Posterior vena cava (tissue), 2 donors: ENCODE data around the gene ENPP3. TPM values are rescaled to one million over a fixed set of nuclear protein-coding genes. Genes with fewer than 3 reads are reported as not detected.
"Not testable (repeated sequence)": the region's sequence is repeated elsewhere in the genome, so short reads cannot be mapped to it uniquely, and the experiment has no call there.

ENCODE experiments used
- DNase-seq: peaks from one replicate; pipeline ENCODE4 v3.0.0-alpha.2; 2020; ENCODE audit warnings: low spot score
- intact Hi-C, 2 donors: fragments of 100-400 bp; cut with DNase I; formaldehyde crosslinking; loops; one replicate each; pipeline versions ENCODE4 v1.14.1 to v1.14.2; 2022 to 2023
- total RNA-seq, 2 donors: library from RNA; stranded (reverse); fragmentation: NEBNext Ultra II Directional; extraction: Animal tissue kit (Norgen Biotek cat#: 25700); gene quantifications; one replicate each; pipeline ENCODE4 v1.2.1, GENCODE V29; 2021
- donor health status: DM: yes; HTN: yes; CAD: no.
- donor health status: DM: yes; HTN: yes; CAD: no.

ENPP3 gene
- total RNA-seq, 2 donors from 2014 or later: 0.48 to 0.56 TPM

DNA sequence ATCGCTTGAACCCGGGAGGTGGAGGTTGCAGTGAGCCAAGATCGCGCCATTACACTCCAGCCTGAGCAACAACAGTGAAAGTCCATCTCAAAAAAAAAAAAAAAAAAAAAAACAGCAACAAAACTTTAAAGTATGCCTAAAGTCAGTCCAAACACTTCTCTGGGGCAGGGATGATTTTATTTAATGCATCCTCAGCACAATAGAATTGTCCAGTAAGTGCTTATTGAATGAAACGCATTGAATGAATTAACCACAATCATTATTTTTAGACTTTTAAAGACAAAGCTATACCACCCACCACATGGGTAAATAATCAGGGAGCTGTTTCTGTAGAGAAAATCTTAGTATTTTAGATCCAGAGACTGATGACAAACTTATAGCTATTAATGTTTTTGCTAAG lies 90.4 kb downstream of the ENPP3 start:
- no peak for DNase-seq
- intact Hi-C loops: no loop called here

DNA sequence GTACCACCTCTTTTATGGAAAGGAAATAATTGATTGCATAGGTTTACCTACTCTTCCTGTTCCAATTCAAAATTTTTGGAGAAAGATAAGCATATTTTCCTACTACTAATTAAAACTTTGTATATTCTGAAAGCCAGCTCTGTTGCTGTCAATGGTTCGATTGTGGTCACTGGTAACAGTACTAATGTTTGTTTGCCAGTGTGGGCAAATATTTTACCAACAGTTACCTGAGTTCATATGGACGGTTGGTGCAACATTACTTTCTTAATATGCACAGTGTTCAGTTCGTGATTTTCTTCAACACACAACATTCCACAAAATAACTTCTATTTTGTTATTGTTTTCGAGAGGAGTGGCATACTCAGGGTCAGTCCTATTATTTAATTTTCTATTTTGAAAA lies 90.8 kb downstream of the ENPP3 start:
- intact Hi-C loops: no loop called here
- no peak for DNase-seq

DNA sequence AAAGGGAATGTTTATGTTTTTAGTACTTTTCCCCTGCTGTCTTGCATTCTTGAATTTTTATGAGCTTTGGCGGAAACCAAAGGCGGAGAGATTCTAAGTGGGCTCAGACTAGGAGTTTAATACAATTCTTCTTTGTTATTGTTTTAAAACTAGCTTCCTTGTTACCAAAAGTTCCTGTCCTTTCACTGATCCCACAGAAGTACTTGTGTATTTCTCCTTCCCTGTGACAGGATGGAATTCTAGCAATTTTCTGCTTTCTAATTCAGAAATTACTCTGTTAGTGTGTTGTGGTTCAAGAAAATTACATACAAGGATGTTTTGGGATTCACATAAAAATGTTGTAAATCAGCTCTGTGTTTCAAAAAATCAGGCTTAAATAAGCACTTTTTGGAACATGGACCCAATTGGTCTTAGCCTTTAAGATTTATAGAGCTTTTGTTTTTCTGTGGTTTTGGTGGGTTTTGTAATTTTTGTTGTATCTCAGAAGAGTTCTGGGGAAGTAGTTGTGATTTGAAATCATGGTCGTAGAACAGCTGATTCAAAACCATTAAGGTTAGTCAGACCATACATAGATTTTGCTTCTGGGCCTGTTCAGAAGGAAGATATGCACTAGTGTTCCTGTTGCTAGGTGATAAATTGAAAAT lies 91.3 kb downstream of the ENPP3 start:
- no peak for DNase-seq
- intact Hi-C loops: no loop called here

DNA sequence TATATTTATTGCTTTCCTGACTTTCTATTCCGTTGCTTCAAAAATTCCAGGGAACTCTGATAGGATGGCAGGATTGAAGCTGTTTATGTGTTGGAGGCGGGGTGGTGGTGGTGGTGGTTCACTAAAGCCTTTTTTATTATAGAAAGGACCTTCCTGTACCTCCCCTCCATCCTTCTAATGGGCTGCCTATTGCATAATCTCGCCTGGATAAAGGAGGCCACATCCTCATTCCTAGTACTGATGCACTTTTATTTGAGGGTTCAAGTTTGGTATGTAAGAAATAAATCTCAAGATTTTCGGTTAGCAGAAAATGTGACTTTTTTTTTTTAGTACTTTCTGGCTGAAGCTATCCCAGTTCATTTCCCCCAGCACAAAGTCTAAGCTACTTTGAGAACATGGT lies 92.4 kb downstream of the ENPP3 start:
- no peak for DNase-seq
- intact Hi-C loops: no loop called here

DNA sequence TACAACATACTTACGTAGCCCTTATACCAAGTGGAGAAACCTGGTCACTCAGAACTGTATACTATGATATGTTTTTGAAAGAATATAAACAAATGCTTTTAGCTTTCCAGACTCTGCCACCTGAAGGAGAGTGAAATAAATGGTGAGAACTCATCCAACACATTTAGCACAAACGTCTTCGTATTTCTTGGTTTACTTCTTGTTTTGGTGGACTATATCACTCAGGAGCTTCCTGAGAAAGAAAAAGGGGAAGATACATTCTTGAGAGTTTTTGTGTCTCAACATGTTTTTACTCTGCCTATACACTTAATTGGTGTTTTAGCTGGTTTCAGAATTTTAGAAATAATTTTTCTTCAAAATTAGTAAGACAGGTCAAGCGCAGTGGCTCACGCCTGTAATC lies 93.2 kb downstream of the ENPP3 start:
- DNase-seq: no peak
- intact Hi-C loops: no loop called here

DNA sequence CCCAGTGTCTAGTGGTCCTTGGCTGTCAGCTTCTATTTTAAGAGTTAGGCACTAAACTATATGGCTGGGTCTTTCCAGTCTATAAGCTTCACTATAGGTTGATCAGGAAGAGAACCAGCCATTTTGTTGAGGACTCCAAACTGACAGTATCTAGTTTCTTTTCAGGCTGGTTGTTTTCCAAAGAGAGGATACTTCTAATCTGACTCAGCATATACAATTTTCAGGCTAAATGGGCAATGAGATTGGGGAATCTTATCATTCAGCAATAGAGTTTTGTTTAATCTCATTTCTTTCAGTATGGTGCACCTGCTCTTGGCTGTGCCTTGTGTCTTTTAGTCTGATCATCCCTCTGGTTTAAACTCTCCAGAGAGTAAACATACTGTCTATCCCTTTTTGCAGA lies 94.1 kb downstream of the ENPP3 start:
- DNase-seq: no peak
- intact Hi-C loops: no loop called here

DNA sequence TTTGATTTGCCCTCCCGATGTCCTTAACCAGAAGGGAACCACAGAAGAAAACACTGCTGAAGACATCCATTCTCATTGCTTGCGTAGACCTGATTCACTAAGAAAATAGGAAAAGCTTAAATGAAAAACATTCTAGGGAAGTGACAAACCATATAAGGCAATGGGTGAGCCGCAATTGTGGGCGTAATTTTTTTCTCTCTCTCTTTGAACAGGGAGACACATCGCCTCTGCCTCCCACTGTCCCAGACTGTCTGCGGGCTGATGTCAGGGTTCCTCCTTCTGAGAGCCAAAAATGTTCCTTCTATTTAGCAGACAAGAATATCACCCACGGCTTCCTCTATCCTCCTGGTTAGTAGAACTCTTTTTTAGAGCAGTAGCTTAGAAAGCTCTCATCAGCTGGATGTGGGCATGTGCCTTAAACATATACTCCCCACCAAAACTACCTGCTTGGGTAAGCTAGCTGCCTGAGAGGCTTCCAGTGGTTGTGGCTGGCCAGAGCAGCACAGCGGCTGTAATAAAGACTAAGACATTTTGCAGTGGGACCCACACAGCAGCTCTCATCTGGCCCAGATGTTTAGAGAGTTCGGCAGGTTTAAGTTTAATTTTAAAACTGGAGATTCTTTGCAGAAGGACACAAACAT lies 96.4 kb downstream of the ENPP3 start:
- no peak for DNase-seq

DNA sequence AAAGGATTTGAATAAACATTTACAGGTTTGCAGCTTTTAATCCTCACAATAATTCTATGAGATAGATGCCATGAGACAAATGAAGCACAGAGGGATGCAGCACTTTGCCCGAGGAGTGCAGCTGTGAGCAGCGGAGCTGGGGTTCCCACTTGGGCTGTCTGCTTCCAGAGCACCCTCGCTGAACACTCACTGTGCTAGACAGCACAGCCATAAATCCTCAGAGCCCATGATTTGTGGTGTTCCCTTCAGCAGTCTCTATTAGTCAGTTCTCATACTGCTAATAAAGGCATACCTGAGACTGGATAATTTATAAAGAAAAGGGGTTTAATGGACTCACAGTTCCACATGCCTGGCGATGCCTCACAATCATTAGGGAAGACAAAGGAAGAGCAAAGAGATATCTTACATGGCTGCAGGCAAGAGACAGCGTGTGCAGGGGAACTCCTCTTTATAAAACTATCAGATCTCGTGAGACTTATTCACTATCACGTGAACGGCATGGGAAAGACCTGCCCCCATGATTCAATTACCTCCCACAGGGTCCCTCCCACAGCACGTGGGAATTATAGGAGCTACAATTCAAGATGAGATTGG lies 99.0 kb downstream of the ENPP3 start:
- intact Hi-C loops: no loop called here
- no peak for DNase-seq

More for the DNA sequence above, 96.4 kb downstream of the ENPP3 start:
- intact Hi-C loops: no loop called here

DNA sequence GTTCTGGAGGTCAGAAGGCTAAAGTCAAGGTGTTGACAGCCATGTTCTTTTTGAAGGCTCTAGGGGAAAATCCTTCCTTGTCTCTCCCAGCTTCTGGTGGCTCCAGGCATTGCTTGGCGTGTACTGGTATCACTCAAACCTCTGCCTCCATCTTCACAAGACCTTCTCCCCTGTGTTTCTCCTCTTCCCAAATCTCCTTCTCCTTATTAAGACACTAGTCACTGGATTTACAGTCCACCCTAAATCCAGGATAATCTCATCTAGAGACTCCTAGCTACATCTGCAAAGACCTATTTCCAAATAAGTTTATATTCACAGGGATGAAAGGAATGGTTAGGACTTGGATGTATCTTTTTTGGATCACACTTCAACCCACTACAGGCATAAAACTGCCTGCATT lies 99.7 kb downstream of the ENPP3 start:
- no peak for DNase-seq

DNA sequence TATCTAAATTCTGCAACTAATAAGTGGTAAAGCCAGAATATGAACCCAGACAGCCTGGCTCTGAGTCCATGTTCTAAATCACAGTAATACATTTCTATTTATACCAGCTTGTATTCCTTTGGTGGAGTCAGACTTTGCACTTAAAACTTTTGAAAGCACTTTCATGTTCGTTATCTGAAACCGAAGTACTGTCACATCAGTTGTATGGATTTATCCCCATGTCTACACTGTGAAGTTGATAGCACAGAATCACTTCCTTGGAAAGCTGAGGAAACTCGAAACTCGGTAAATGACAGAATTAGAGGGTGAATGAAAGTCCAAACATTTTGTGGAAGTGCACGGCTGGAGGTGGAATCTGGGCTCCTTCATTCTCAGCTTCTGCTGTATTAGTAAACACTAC lies 102.0 kb downstream of the ENPP3 start:
- intact Hi-C loops: no loop called here
- no peak for DNase-seq

More for the DNA sequence above, 99.7 kb downstream of the ENPP3 start:
- intact Hi-C loops: no loop called here

DNA sequence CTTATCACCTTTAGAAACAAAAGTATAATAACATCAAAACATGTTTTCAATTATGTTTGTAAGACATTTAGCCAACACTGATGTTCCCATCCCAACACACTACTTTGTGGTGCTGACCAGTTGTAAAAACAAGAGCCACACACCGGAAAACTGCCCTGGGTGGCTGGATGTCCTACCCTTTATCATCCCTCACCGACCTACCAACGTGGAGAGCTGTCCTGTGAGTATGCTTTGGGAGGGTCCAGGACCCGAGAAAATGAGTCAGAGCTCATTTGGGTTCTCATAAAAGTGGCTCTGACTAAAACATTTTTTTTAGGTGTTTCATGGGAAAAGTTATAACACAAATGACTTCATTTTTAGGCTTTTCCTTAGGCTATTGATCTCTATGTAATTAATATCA lies 103.1 kb downstream of the ENPP3 start:
- no peak for DNase-seq
- intact Hi-C loops: no loop called here

DNA sequence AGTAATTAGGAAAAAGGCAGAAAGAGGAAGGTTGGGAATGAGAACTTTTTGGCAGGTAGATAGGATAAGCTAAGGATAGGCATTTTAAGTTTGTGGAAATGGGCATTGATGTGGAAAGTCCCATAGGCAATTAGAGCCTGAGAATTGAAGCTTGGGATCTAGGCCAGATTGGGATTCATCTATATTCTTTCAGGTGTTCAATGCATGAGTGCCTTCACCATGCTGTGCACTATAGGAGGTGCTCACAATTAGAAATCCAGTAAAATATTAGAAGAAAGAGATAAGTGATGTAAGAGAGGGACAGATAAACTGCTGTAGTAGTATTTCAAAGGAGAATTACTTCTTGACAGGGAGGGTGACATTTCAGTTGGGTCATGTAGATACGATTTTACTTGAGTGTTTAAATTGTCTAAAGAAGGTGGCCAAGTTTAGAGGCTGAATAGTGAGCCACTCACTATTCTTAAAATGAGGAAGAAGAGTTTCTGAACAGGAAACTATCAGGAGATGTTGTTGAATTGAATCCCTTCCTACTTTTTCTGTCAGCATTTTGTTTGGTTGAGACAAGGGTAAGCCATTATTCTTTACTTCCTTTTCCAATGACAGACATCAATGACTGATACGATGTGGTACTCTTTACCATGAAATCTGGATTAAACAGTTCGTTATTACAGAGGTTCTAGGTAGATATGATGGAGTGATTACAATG lies 104.7 kb downstream of the ENPP3 start:
- intact Hi-C loops: no loop called here
- DNase-seq: no peak

DNA sequence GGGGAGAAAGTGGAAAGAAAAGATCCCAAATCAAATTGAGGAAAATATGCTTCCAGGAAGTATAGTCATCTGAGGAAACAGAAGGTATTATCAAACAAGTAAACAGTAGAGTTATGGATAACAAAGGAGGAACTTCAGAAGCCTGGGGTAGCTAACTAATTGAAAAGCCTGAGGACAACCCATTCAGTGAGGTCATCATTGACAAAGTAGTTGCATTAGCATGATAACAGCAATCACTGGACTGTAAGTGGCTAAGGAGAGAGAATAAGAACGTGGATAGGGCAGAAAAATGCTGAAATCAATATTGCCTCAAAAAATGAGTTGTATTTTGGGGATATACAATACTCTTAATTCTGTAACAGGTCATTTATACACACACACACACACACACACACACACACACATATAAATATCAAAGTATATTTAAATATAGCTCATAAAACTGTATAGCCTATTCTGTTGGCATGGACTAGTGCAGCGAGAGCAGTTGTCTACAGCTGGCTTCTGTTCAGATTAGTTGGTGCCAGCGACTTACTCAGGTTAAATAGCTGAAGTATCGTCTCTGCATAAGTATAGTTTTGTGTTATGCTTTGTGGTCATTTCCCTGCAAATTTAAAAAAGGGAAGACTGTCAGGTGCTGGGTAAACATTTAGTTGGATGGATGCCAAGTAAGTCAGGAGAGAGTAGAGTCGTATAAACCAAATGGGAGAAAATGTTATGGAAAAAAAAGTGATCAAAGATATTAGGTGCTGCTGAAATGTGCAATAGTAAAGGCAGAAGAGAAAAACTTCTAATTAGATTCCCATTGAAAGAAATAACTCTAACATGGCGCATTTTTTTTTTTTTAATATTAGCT lies 107.6 kb downstream of the ENPP3 start:
- intact Hi-C loops: no loop called here
- DNase-seq: no peak

DNA sequence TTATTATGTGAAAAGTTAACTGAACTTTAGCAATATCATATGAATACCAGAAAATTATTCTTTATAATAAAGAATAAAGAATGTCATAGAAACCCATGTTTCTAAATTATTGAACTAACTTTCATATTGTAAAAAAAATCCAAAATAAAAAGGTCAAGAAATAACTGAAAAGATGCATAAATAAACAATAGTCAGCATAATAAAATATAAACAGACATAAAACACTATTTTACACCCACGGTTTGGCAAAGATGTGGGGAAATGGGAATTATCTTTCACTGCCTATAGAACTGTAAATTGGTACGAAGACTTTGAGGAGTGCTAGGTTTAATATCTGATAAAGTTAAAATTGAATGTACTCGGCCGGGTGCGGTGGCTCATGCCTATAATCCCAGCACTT lies 108.4 kb downstream of the ENPP3 start:
- DNase-seq: no peak
- intact Hi-C loops: no loop called here

DNA sequence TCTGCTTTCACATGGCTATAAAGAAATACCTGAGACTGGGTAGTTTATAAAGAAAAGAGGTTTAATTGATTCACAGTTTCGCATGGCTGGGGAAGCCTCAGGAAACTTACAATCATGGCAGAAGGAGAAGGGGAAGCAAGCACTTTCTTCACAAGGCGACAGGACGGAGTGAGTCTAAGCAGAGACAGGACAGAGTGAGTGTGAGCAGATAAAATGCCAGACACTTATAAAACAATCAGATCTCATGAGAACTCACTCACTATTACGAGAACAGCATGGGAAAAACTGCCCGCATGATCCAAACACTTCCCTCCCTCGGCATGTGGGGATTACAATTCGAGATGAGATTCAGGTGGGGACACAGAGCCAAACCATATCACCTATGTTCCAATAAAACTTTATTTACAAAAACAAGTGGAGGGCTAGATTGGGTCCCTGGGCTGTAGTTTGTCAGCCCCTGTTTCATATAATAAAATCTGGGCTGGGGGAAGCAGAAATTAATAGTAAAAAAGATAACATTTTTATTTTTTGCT lies 110.8 kb downstream of the ENPP3 start:
- DNase-seq: no peak
- intact Hi-C loops: no loop called here

DNA sequence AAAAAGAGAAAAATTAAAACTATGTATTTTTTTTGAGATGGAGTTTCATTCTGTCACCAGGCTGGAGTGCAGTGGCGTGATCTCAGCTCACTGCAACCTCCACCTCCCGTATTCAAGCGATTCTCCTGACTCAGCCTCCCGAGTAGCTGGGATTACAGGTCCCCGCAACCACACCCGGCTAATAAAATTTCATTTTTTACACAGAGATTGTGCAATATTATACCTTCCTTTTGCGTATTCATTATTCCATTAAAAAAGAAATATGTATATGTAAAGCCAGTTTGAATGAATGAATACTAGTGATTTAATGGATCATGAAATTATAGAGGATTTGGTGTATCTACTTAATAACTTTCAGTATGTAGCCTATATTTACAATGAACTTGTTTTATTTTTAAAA lies 111.9 kb downstream of the ENPP3 start:
- intact Hi-C loops: no loop called here
- no peak for DNase-seq

DNA sequence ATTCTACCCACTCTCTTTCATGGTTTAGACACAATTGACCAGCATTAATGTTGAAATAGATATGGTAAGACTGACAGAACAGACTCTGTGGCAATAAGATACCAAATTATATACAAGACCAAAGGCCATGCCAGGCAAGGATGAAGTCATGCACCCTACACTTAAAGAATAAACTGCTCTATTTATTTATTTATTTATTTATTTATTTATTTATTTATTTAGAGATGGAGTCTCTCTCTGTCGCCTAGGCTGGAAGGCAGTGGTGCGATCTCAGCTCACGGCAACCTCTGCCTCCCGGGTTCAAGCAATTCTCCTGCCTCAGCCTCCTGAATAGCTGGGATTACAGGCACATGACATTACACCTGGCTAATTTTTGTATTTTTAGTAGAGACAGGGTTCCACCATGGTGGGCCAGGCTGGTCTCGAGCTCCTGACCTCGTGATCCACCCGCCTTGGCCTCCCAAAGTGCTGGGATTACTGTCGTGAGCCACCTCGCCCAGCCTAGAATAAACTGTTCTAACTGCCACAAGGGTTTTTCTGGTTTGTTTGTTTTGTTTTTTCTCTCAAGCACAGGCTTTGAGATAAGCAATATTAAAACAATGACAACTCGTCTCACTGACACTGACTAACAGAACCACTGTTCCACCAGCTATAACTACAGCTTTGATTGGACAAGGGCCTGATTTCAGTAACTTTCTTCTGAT lies 114.1 kb downstream of the ENPP3 start:
- intact Hi-C loops: loop anchor here in 1 of 2 donors (10.0 kb wide), 1 partner anchor 1434 kb away; no protein-coding TSS in a partner anchor
- not testable (repeated sequence) for DNase-seq

DNA sequence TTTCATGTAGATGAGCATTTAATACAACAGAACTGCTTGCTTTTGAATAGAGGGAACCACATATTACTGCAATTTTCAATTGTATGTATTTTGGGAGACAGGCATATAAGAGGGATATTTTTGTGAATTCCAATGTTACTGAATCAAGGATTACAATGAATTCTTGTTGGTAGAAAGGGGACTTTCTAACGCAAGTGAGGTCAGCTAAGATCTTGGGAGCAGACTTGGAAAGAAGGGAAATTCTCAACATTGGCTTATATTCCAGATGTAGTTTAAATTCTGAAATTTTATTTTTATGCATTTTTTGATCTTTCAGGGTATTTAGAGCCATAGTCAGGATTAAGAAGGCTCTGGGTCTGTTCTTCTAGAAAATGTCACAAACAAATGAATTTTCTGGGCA lies 117.0 kb downstream of the ENPP3 start:
- intact Hi-C loops: loop anchor here in 1 of 2 donors (10.0 kb wide), 1 partner anchor 1431 kb away; no protein-coding TSS in a partner anchor
- DNase-seq: no peak
